Fibroblast of the aortic adventitia (primary cell): ENCODE measurements around the gene EEFSEC. TPM values are rescaled to one million over a fixed set of nuclear protein-coding genes. Genes with fewer than 3 reads are reported as not detected.

Source experiments
- DNase-seq: peaks from one replicate; pipeline ENCODE4 v3.0.0-alpha.2; 2010; ENCODE audit warnings: low read depth
- H3K4me3 ChIP-seq: 2 replicates; pipeline ENCODE4 v1.5.1; 2011; ENCODE audit warnings: low read depth, mild to moderate bottlenecking, control low read depth, low read length, moderate library complexity
- CTCF ChIP-seq: IDR thresholded peaks from 2 replicates; pipeline ENCODE4 v1.5.1; 2011; ENCODE audit warnings: mild to moderate bottlenecking, low read length, control low read depth, inconsistent platforms; ENCODE audit not compliant: insufficient read depth
- total RNA-seq: library from RNA; depleted of rRNA; stranded (reverse); fragments of >200 nt; gene quantifications from 2 replicates; pipeline ENCODE4 v1.2.3, GENCODE V29; 2012; ENCODE audit warnings: low replicate concordance

Gene EEFSEC
- total RNA-seq, 1 donor, result 8.1 TPM

DNA sequence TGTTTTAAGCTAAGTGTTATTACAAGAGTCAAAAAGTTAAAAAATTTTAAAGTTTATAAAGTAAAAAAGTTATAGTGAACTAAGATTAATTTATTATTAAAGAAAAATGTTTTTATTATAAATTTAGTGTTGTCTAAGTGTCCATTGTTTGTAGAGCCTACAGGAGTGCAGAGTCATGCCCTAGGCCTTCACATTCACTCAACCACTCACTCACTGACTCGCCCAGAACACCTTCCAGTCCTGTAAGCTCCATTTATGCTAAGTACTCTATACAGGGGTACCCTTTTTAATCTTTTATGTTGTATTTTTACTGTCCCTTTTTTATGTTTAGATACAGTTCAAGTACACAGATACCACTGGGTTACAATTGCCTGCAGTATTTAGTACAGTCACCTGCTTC is 37.2 kb downstream of the EEFSEC start:
- H3K4me3 ChIP-seq, result no peak overlapping the region
- no peak for TF ChIP-seq CTCF
- DNase-seq, result peak; percentile 29

DNA sequence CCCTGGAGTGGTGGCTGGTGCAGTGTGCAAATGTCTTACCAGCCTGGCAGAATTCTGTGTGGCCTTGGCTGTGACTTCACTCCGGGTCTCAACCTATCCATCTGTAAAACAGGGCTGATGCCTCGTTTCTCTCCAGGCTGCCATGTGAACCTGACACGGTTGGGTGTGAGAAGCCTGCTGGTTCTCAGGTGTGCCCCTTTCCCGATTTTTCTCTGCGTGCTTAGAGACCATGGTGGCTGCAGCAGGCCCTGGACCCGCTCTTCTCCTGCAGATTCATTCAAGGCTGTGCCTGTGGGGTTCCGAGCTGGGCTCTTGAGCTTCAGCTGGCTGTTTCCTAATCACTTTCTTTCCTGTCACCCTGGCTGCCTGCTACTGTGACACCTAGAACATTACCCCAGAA is 38.9 kb downstream of the EEFSEC start:
- no peak overlapping the region for H3K4me3 ChIP-seq
- no peak for TF ChIP-seq CTCF
- DNase-seq, result no peak

GRCh38 chr3:128193168-128193567 is 39.9 kb downstream of the EEFSEC start:
- H3K4me3 ChIP-seq, result no peak overlapping the region
- no peak for TF ChIP-seq CTCF
- DNase-seq, result no peak

DNA sequence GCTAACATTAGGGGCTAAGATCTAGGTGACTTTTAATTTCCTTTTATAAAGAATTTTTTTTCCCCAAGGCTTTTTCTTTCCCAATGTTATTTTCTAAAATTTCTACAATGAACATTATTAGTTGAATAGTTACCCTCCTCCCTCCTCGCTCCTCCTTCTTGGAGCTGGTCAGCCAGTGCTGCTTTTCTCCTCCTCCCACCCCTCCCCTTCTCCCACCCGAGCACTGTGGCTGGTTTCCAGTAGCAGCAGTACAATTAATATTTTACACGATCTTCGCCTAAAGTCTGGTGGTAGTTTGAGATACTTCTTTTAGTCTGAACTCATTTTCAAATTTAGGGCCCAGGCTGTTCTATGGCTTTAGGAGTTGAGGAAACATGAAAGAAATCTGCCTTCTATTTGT is 41.6 kb downstream of the EEFSEC start:
- no peak for DNase-seq
- TF ChIP-seq CTCF, result no peak
- H3K4me3 ChIP-seq, result no peak overlapping the region

- no peak overlapping the region for H3K4me3 ChIP-seq
- no peak for DNase-seq
- TF ChIP-seq CTCF, result no peak
These were observed 42.1 kb downstream of the EEFSEC start for GRCh38 chr3:128195369-128195768.

DNA sequence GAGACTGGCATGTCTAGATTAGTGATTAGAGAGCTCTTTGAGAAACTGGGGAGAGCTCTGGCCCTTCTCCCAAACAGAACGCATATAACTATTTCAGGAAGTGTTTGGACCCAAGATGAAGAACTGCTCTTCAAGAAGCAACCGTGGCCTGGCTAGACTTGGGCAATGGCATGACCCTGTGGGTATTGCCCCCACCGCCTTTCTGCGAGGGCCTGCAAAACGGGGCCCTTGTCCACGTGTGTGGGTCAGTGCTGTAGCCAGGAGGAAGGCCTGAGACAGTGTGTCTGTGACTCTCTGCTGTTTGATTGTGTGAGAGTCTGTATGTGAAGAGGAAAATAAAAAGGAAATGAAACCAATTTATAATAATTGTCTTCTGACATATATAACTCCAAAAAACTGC is 42.5 kb downstream of the EEFSEC start:
- TF ChIP-seq CTCF, result no peak
- DNase-seq, result no peak
- no peak overlapping the region for H3K4me3 ChIP-seq

DNA sequence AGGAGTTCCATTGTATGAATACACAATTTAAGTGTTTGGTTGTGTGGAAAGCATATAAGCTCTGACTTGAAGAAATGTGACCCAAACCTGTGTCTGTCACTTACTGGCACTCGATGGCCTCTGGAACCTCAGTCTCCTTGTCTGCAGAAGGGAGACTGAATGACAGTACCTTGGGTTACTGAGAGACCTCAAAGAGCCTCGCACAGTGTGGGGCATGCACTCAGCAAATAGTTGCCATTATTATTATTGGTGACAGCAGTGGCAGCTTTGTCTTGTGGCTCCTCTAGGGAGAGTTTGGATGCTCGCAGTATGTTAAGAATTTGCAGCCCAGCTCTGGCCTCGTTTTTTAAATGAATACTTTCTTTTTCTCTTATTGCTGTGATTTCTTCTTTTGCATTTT is 43.4 kb downstream of the EEFSEC start:
- DNase-seq, result no peak
- H3K4me3 ChIP-seq, result no peak overlapping the region
- no peak for TF ChIP-seq CTCF
